Midbrain (tissue), 1 donor: Measurements from ENCODE around the gene TLR3.

ENCODE experiments used
- DNase-seq: peaks from one replicate; lab custom pipeline; 2025; lab: John Stamatoyannopoulos, UW

TLR3 gene

GRCh38 chr4:186104890-186105646 is 36.1 kb downstream of the TLR3 start:
- no peak for DNase-seq

- DNase-seq: no peak
Measured at GRCh38 chr4:186105647-186106321, 36.8 kb downstream of the TLR3 start.

- no peak for DNase-seq
Measured at GRCh38 chr4:186107947-186108346, 39.0 kb downstream of the TLR3 start.

DNA sequence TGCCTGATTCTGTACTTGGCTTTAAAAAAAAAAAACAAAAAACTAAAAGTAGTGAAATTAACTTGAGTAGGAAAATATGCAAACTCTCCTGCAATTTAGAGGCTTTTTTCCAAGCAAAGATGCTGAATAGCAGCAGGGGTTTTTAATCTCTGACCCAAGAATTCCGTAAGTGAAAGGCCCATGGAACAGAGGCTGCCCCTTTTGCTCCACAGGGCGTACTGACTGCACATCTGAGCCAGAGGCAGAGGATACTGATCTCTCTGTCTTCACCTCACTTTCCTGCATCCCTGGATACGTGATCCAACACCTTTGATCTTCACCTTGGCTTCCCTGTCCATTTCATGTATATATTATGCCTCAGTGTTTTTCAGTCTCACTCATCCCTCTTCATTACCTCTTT is 39.4 kb downstream of the TLR3 start:
- no peak for DNase-seq

GRCh38 chr4:186109245-186109644 is 40.3 kb downstream of the TLR3 start:
- DNase-seq: no peak

GRCh38 chr4:186116697-186117096 is 47.7 kb downstream of the TLR3 start:
- DNase-seq: no peak

DNA sequence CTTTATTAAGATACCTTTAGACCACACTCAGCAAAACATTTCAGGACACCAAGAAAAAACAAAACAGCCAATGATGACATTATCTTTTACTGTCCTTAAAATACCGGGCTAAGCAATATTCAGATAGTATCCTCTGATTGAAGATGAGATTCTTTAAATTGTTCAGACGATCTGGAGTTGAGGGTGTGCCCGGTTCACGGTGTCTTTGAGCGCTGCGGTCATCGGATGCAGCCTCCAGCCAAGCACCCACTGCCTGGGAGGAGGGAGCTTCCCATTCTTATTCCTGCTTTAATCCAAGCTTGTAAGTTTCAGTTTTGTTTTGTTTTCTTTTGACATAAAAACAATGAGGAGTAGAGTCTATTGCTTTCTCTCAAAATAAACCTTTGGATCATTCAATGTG is 49.6 kb downstream of the TLR3 start:
- DNase-seq: no peak

GRCh38 chr4:186121057-186121456 is 52.1 kb downstream of the TLR3 start:
- DNase-seq: no peak

- no peak for DNase-seq
Measured at GRCh38 chr4:186128842-186129241, 59.9 kb downstream of the TLR3 start.

DNA sequence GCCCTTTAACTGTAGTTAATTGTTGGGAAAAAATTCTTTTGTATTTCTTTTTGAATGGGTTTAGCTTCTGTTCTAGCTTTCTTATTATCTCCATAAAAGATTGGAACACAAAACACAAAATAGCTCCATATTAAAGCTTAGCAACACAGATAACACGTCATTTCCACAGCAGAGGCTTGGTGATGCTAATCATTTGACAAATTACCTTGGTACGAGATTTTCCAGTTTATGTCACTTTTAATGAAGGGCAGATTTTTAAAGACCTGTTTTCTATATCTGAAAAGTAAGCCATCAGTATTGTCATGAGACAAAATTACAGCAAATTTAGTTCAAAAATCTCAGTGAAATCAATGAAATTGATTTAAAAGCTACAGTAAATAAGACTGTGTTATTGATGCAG is 63.0 kb downstream of the TLR3 start:
- no peak for DNase-seq

DNA sequence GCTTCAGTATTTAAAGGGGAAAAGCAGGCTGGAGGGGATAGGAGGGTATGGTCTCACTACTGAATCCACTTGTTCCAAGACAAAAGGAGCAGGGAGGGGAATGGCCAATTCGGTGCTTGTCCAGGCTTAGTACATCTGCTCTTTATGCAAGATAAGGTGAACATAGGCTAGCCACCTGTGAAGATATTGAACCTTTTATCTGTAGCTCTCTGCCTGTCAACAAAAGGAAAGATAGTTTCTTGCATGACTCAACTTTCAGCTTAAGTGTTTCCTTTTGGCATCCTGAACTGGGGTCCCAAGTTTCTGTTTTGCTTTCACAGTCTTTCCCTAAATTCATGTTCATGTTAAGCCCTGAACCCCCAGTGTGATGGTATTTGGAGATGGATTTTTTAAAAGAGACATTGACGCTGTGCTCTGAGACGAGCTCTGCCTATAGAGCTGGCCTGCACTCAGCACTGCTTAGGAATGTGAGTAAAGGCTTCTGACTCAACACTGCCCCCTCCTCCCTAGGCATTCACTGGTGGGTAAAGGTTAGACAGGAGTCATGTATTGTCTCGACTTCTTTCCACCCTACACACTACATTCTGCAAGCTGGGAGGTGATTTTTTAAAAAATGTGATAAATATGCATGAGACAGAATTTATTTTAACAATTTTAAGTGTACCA is 63.8 kb downstream of the TLR3 start:
- DNase-seq: no peak

- DNase-seq: peak; percentile 39
Measured at GRCh38 chr4:186134257-186134656, 65.3 kb downstream of the TLR3 start.

GRCh38 chr4:186134861-186135260 is 65.9 kb downstream of the TLR3 start:
- DNase-seq: no peak

- peak; percentile 17 for DNase-seq
Measured at GRCh38 chr4:186137196-186137794, 68.3 kb downstream of the TLR3 start.
